HEK293 (cell line): ENCODE data around the gene LUC7L2.
A peak's percentile ranks its signal among the peaks of the same experiment; 100 is the strongest.

ENCODE experiments used
- CTCF ChIA-PET: fragments of 350-600 bp; formaldehyde crosslinking; extraction: SDS; loops from one replicate; lab custom pipeline; 2021; ENCODE audit warnings: antibody characterized with exemption; lab: Yijun Ruan, JAX
- POLR2A ChIA-PET: fragments of 300-600 bp; formaldehyde crosslinking; extraction: SDS; loops from one replicate; lab custom pipeline; 2020; ENCODE audit warnings: antibody characterized with exemption, inconsistent platforms; lab: Yijun Ruan, JAX
- H3K27ac ChIP-seq: fragments of 200-500 bp; sonication (Bioruptor generic); 2 replicates; pipeline ENCODE4 v1.5.1; 2014; ENCODE audit warnings: low read depth, low read length, control low read depth, inconsistent platforms; ENCODE audit errors: extremely low read depth
- H3K36me3 ChIP-seq, 2 experiments: fragments of 200-500 bp in 1 of 2; sonication (Bioruptor generic) in 1 of 2; 1 replicate in 1 of 2; 2 replicates in 1 of 2; pipeline ENCODE4 v1.5.1; 2014 to 2017; ENCODE audit warnings: inconsistent platforms in 2 of 2, low read length in 2 of 2; ENCODE audit not compliant: control insufficient read depth in 2 of 2, insufficient read depth in 1 of 2
- H3K4me1 ChIP-seq: fragments of 200-500 bp; sonication (Bioruptor generic); 2 replicates; pipeline ENCODE4 v1.5.1; 2014; ENCODE audit warnings: mild to moderate bottlenecking, low read length, inconsistent platforms; ENCODE audit not compliant: control insufficient read depth, insufficient read depth
- H3K4me3 ChIP-seq: 2 replicates; pipeline ENCODE4 v1.5.1; 2011; ENCODE audit warnings: low read depth, mild to moderate bottlenecking, control low read depth, low read length, moderate library complexity
- H3K9me3 ChIP-seq: fragments of 200-500 bp; sonication (Bioruptor generic); 2 replicates; pipeline ENCODE4 v1.5.1; 2014; ENCODE audit warnings: low read depth, low read length, inconsistent platforms; ENCODE audit not compliant: control insufficient read depth, insufficient read depth
- EGR2 ChIP-seq: fragments of 450-650 bp; formaldehyde crosslinking; IDR thresholded peaks from 2 replicates; pipeline ENCODE4 v1.5.1; 2016; ENCODE audit warnings: low read depth, missing biosample characterization, missing genetic modification characterization
- PRDM10 ChIP-seq: fragments of 450-650 bp; formaldehyde crosslinking; IDR thresholded peaks from 2 replicates; pipeline ENCODE4 v1.5.1; 2016; ENCODE audit warnings: missing biosample characterization, missing genetic modification characterization
- SP2 ChIP-seq: fragments of 450-650 bp; formaldehyde crosslinking; IDR thresholded peaks from 2 replicates; pipeline ENCODE4 v1.5.1; 2016; ENCODE audit warnings: missing biosample characterization, missing genetic modification characterization
- TCF7L2 ChIP-seq: IDR thresholded peaks from 2 replicates; pipeline ENCODE4 v1.6.1; 2011; ENCODE audit warnings: low read depth, mild to moderate bottlenecking, inconsistent platforms, low read length, moderate library complexity, borderline replicate concordance
- WT1 ChIP-seq: fragments of 450-650 bp; formaldehyde crosslinking; IDR thresholded peaks from 2 replicates; pipeline ENCODE4 v1.5.1; 2016; ENCODE audit warnings: missing biosample characterization, missing genetic modification characterization
- ZBTB17 ChIP-seq: fragments of 450-650 bp; formaldehyde crosslinking; IDR thresholded peaks from 2 replicates; pipeline ENCODE4 v1.5.1; 2016; ENCODE audit warnings: missing biosample characterization, missing genetic modification characterization
- ZBTB8A ChIP-seq: fragments of 450-650 bp; formaldehyde crosslinking; IDR thresholded peaks from 2 replicates; pipeline ENCODE4 v1.5.1; 2016; ENCODE audit warnings: missing biosample characterization, missing genetic modification characterization
- ZNF175 ChIP-seq: fragments of 450-650 bp; formaldehyde crosslinking; IDR thresholded peaks from 2 replicates; pipeline ENCODE4 v1.5.1; 2016; ENCODE audit warnings: missing biosample characterization, missing genetic modification characterization
- ZNF221 ChIP-seq: fragments of 450-650 bp; formaldehyde crosslinking; IDR thresholded peaks from 2 replicates; pipeline ENCODE4 v1.5.1; 2017; ENCODE audit warnings: missing biosample characterization, missing genetic modification characterization, borderline replicate concordance
- ZNF341 ChIP-seq: fragments of 450-650 bp; formaldehyde crosslinking; IDR thresholded peaks from 2 replicates; pipeline ENCODE4; 2016; ENCODE audit warnings: low read depth, missing biosample characterization, missing genetic modification characterization
- ZNF366 ChIP-seq: fragments of 450-650 bp; formaldehyde crosslinking; conservative IDR thresholded peaks from 2 replicates; pipeline ENCODE4 v1.5.1; 2016; ENCODE audit warnings: missing biosample characterization, missing genetic modification characterization
- ZNF600 ChIP-seq: fragments of 450-650 bp; formaldehyde crosslinking; IDR thresholded peaks from 2 replicates; pipeline ENCODE4 v1.5.1; 2016; ENCODE audit warnings: missing biosample characterization, missing genetic modification characterization
- ZNF776 ChIP-seq: fragments of 450-650 bp; formaldehyde crosslinking; IDR thresholded peaks from 2 replicates; pipeline ENCODE4 v1.5.0; 2017; ENCODE audit warnings: missing biosample characterization, missing genetic modification characterization, borderline replicate concordance
- TF ChIP-seq, protein P1 (sequence below): fragments of 450-650 bp; formaldehyde crosslinking; IDR thresholded peaks from 2 replicates; pipeline ENCODE4 v1.5.1; 2016; ENCODE audit warnings: missing biosample characterization, missing genetic modification characterization

Gene LUC7L2

GRCh38 chr7:139370301-139370942 is 10.7 kb downstream of the LUC7L2 start:
- H3K27ac ChIP-seq, result no peak overlapping the region
- peaks cover 0 to 28% of the 10 kb centered on the region in 2 experiments; a peak in 1 of 3 replicates for H3K36me3 ChIP-seq
- no peaks in the 10 kb centered on the region for H3K9me3 ChIP-seq
- peaks cover 19% of the 10 kb centered on the region for H3K4me1 ChIP-seq
- ChIA-PET POLR2A (interaction anchor here (0.8 kb wide), 1 partner anchor 11 kb away, joined by 3 read pairs; the partner anchor contains the start of gene LUC7L2), CTCF (interaction anchor here (0.5 kb wide), 1 partner anchor 1058 kb away, joined by 3 read pairs; no protein-coding TSS in a partner anchor)
- TF ChIP-seq ZBTB17 (tag by site-specific recombination) (0 out of 2 replicates have a peak, but pooled peaks have one; percentile 9), ZNF221 (tag by site-specific recombination) (no peak), ZBTB8A (tag by site-specific recombination) (no peak), ZNF600 (tag by site-specific recombination) (0 out of 2 replicates have a peak, but pooled peaks have one; percentile 47), EGR2 (tag by site-specific recombination) (peak; percentile 19; the same call in 1 of the 2 replicates), ZNF366 (0 out of 2 replicates have a peak, but pooled peaks have one; percentile 41), TCF7L2 (no peak), ZNF175 (tag by site-specific recombination) (no peak), WT1 (tag by site-specific recombination) (0 out of 2 replicates have a peak, but pooled peaks have one; percentile 36)
- no peak overlapping the region for H3K4me3 ChIP-seq

- CTCF ChIA-PET, result no interaction called here
These were observed 11.2 kb downstream of the LUC7L2 start for GRCh38 chr7:139370943-139371313.

More at GRCh38 chr7:139370943-139371313, 11.2 kb downstream of the LUC7L2 start:
- POLR2A ChIA-PET, result interaction anchor here (0.6 kb wide), 1 partner anchor 276 kb away, joined by 5 read pairs; no protein-coding TSS in a partner anchor
- H3K4me1 ChIP-seq, result peaks cover 19% of the 10 kb centered on the region
- TF ChIP-seq ZNF776 (tag by site-specific recombination) (no peak), PRDM10 (peak; percentile 13; the same call in 1 of the 2 replicates), SP2 (tag by site-specific recombination) (0 out of 2 replicates have a peak, but pooled peaks have one; percentile 18), ZNF341 (tag by site-specific recombination) (peak; percentile 86), WT1 (tag by site-specific recombination) (peak; percentile 48; the same call in 1 of the 2 replicates)
- TF ChIP-seq, protein P1, sequence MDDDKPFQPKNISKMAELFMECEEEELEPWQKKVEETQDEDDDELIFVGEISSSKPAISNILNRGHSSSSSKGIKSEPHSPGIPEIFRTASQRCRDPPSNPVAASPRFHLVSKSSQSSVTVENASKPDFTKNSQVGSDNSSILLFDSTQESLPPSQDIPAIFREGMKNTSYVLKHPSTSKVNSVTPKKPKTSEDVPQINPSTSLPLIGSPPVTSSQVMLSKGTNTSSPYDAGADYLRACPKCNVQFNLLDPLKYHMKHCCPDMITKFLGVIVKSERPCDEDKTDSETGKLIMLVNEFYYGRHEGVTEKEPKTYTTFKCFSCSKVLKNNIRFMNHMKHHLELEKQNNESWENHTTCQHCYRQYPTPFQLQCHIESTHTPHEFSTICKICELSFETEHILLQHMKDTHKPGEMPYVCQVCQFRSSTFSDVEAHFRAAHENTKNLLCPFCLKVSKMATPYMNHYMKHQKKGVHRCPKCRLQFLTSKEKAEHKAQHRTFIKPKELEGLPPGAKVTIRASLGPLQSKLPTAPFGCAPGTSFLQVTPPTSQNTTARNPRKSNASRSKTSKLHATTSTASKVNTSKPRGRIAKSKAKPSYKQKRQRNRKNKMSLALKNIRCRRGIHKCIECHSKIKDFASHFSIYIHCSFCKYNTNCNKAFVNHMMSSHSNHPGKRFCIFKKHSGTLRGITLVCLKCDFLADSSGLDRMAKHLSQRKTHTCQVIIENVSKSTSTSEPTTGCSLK (tag by site-specific recombination), result no peak
- no peak overlapping the region for H3K27ac ChIP-seq
- no peak overlapping the region for H3K4me3 ChIP-seq
- no peaks in the 10 kb centered on the region for H3K9me3 ChIP-seq
- H3K36me3 ChIP-seq, result peaks cover 0 to 28% of the 10 kb centered on the region in 2 experiments; a peak in 1 of 3 replicates
